Activated T-cell treated with anti-CD3 and anti-CD28 coated beads for 48 hours (primary cell): ENCODE results near the gene FASTK.
"Not testable (repeated sequence)": the region's sequence is repeated elsewhere in the genome, so short reads cannot be mapped to it uniquely, and the experiment has no call there.

ENCODE experiments used
- DNase-seq: peaks from one replicate; pipeline ENCODE4 v3.0.0-alpha.2; 2020; ENCODE audit warnings: low read depth

Gene FASTK

GRCh38 chr7:151026771-151027727 lies 53.6 kb downstream of the FASTK start:
- DNase-seq = not testable (repeated sequence)
